Fibroblast of mammary gland (primary cell): ENCODE results near the gene AGAP1.

ENCODE experiments used
- DNase-seq: peaks from one replicate; pipeline ENCODE4 v3.0.0-alpha.2; 2010; ENCODE audit warnings: low read depth
- H3K4me3 ChIP-seq: 2 replicates; pipeline ENCODE4 v1.5.1; 2011; ENCODE audit warnings: low read depth, mild to moderate bottlenecking, low read length, moderate library complexity; ENCODE audit not compliant: control insufficient read depth
- CTCF ChIP-seq: conservative IDR thresholded peaks from 2 replicates; pipeline ENCODE4 v1.5.1; 2011; ENCODE audit warnings: low read depth, low read length, inconsistent platforms; ENCODE audit not compliant: control insufficient read depth, insufficient read depth

The AGAP1 gene

DNA sequence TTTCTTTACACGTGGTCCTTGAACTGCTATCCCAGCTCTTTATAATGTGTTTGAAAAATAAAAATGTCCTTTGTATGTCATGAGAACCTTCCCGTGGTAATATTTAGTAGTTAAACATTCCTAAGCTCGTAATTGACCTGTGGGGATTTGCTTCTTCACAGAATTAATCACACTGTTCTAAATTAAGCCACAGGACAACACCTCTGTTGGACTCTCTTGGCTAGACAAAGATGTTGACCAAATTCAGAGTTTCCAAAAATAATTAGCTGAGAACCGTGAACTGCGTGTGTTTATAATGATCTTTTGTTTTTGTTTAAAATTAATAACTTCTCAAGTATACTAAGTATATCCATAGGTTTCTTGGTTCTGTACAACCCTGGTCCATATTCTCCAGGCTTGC is 528.3 kb downstream of the AGAP1 start:
- no peak overlapping the region for H3K4me3 ChIP-seq
- no peak for TF ChIP-seq CTCF
- no peak for DNase-seq

GRCh38 chr2:236025892-236026291 is 532.0 kb downstream of the AGAP1 start:
- no peak for TF ChIP-seq CTCF
- no peak for DNase-seq
- H3K4me3 ChIP-seq: no peak overlapping the region

DNA sequence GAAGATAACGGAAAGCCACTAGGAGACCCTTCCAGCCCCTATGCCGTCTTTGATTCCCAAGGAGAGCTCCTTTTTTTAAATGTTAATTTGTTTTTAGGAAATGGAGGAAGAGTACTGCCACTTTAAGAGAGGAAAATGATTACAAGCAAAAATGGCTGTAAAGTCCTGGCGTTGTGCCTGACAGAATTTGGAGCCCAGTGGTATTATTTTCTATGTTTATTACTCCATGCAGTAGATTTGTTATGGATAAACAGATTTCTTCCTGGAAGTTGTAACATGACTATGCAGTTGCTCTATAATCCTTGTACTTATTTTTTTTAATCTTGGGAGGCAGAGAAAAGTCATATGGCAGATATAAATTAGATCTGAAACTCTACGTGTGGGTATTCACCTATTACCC is 533.0 kb downstream of the AGAP1 start:
- no peak for TF ChIP-seq CTCF
- no peak overlapping the region for H3K4me3 ChIP-seq
- no peak for DNase-seq

GRCh38 chr2:236028066-236028465 is 534.2 kb downstream of the AGAP1 start:
- DNase-seq: no peak
- TF ChIP-seq CTCF: no peak
- no peak overlapping the region for H3K4me3 ChIP-seq

DNA sequence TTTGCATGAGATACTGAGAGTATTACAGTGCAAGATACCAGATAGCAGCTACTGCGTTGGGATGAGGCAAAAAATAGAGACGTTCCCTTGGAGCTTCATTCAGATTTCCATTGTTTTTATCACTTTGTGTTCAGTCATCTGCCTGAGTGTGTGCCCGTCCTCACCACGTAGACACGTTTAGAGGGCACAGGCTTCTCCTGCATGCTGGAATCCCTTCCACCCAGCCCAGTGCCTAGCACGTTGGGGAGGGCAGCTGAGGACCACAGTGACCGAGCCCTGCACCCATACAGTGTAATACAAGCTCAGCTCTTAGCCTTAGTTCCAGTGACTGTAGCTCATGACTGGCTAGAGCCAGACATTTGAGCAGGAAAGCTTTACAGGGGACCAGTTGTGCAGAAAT is 539.6 kb downstream of the AGAP1 start:
- H3K4me3 ChIP-seq: no peak overlapping the region
- TF ChIP-seq CTCF: no peak
- DNase-seq: no peak

- DNase-seq: no peak
- H3K4me3 ChIP-seq: no peak overlapping the region
- no peak for TF ChIP-seq CTCF
These were observed 541.1 kb downstream of the AGAP1 start for GRCh38 chr2:236034974-236035373.

GRCh38 chr2:236036045-236036444 is 542.2 kb downstream of the AGAP1 start:
- TF ChIP-seq CTCF: no peak
- no peak overlapping the region for H3K4me3 ChIP-seq
- peak; percentile 29 for DNase-seq
